Measurements from ENCODE around the gene POGZ.
A peak's percentile ranks its signal among the peaks of the same experiment; 100 is the strongest.
"Not testable (repeated sequence)": the region's sequence is repeated elsewhere in the genome, so short reads cannot be mapped to it uniquely, and the experiment has no call there.

POGZ gene

DNA sequence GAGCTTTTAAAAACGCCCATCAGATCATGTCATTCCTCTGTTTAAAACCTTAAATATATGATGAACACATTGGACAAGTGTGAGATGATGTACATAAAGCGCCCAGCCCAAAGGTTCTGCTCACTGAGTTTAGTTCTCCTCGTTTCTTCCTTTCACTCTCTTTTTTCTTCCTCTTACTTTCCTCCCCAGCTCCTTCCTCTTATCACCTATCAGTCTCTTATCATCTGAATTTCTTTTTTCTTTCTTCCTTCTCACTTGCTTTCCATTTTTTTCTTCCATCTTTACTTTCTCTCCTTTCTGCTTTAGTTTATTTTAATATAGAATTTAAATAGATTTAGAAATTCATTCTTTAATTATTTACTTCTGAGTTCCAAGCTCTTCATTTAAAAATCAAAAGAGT is 17.8 kb upstream of the POGZ start:
- no peak for DNase-seq

DNA sequence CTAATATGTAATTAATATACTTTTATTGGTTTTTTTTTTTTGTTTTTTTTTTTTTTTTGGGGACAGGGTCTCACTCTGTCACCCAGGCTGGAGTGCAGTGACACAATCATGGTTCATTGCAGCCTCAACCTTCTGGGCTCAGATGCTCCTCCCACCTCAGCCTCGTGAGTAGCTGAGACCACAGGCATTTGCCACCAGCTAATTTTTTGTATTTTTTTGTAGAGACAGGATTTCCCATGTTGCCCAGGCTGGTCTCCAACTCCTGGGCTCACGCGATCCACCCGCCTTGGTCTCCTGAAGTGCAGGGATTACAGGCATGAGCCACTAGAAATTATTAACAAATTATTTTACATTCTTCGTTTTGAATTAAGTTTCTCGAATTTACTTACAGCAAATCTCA is 16.8 kb upstream of the POGZ start:
- DNase-seq: no peak

DNA sequence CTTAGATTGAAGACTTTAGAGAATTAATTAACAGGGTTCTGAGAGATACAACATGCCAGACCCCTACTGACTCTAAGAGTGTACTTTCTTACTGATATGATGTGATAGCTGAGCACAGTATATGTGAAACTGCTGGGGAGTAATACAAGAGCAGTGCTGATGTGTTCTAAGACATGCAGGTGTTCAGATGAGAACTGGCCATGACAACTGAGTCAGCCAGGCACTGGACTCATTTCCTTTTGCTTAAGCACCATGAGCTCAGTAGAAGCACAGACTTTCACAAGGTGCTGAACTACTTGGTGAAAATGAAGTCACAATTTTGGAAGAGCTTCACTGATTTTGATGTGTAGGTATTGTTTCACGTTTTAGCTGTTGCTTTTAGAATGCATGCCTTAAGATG is 15.9 kb upstream of the POGZ start:
- DNase-seq: no peak

DNA sequence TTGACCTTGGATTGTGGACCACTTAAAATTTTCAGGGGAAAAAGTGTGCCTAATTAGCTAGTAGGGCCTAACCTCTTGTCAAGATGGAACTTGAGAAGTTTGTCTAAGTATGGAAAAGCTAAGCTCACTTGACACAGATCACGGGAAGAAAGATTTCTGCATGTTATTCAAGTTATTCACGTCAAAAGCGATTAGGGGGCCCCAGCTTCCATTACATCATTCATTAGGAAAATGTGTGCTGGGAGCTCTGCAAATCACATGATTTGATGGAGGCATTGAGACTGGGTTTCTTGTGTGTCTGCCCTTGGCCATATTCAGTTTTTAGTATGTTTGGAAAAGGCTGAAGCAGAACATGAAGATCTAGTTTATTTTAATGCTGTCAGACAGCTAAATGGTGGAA is 15.5 kb upstream of the POGZ start:
- DNase-seq: no peak

GRCh38 chr1:151472856-151473731 is 13.8 kb upstream of the POGZ start:
- peak; percentile 48 for DNase-seq

DNA sequence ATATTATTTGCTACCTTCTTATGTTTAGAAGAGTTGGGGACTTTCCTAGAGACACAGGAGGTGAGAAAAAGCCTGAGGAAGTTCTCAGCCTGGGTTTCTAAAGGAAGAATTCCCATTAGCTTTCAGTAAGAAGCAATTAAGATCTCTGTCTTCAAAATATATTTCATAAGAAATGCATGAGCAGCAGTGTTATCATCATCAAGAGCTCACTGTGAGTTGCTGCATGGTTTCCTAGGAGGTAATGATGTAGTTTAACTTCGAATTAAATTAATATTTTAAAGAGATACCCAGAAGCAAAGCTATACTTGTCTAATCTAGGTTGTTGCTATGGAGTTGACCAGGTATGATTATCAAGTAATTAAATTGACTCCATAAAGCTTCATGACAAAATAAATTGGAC is 5.7 kb upstream of the POGZ start:
- DNase-seq: no peak

GRCh38 chr1:151461694-151462093 is 2.4 kb upstream of the POGZ start:
- DNase-seq: no peak

- DNase-seq: peak; percentile 68
Observed at GRCh38 chr1:151458802-151459330, 428 bp downstream of the POGZ start.

DNA sequence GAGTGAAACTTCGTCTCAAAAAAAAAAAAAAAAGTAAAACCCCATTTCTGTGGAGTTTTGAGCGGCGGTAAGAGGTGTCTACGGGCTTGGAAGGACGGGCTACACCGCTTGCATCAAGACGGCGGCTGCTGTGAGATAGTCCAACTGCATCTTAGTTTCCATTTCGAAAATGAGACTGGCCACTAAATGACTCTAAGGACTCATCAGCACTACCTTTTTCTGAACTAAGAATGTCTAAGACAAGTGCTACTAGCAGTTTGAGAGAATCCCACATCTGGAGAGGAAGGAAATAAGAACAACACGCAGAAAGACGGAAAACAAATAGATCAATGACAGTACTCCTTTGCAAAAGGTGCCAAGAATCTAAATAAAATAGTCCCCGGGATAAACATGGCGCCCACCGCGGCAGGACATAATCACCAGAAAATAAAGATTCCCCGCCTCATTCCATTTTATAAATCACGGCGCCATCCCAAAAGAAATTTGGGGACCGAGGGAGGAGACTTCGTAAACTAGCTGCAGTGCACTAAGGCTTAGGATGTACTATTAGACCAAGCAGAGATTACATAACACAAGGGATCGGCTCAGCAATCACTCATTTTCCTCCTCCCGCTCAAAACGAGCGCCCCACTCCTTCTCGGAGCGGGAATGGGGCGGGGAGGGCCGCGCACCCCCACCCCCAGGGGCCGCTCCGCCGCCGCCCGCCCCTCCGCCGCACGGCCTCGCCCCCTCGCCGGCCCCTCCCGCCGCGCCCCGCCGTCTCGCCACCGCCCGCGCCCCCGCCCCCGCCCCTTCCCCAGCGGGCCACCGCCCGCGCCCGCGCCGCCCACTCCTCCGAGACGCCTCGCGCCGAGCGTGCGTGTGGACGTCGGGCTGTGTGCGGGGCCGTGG is 1.1 kb downstream of the POGZ start:
- DNase-seq: peak; percentile 77

GRCh38 chr1:151455966-151456365 is 3.3 kb downstream of the POGZ start:
- no peak for DNase-seq

GRCh38 chr1:151455231-151455630 is 4.1 kb downstream of the POGZ start:
- DNase-seq: no peak

GRCh38 chr1:151447696-151448095 is 11.6 kb downstream of the POGZ start:
- no peak for DNase-seq

DNA sequence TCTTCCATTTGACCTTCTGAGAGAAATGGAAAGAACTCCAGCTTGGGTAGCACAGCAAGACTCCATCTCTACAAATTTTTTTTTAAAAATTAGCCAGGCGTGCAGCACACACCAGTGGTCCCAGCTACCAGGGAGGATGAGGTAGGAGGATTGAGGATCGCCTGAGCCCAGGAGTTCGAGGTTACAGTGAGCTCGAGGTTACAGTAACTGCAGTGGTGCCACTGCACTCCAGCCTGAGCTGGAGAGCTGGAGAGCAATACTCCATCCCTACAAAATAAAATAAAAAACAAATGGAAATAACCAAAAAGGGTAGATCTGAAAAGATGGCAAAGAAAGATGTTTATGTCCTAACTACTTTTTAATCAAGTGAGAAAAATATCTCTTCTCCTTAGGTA is 14.5 kb downstream of the POGZ start:
- DNase-seq: no peak

DNA sequence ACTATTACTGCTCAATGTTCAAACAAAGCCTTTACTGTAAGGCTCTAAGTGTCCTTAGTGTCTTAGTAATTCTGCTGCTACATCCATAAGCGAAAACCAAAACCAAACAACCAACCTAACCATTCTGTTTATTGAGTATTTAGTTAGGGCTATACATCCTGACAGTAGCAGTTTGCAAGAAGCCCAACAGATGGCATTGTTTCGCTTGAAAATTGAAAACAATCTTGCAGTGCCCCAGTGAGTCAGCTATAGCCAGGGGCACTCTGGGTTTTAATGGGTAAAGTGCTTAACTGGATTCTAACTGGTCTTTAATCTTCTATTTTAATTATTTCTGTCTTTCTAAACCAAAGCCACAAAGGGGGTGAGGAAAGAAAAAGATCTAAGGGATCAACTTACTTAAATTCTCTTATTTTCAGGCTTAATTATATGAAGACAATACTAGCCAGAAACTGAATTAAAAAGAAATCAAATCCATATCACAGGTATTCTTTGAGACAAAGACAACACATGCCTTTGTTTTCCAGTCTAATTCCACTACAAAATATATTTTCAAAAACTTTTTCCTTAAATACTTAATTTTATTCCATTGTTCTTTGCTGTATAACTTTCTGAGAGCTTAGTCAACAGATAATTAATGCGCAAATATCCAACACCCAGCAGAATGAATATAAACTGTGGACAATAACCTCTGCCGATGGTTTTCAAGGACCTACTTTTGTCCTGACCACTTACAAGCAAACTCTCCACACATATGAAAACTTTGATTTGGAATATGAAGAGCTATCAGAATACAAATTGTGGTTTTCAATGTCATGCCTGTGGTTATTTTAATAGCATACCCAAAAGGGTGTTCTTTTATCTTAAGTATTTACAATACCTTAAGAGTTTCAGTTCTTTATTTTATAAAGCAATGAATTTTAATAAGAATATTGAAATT is 15.2 kb downstream of the POGZ start:
- DNase-seq: peak; percentile 81

DNA sequence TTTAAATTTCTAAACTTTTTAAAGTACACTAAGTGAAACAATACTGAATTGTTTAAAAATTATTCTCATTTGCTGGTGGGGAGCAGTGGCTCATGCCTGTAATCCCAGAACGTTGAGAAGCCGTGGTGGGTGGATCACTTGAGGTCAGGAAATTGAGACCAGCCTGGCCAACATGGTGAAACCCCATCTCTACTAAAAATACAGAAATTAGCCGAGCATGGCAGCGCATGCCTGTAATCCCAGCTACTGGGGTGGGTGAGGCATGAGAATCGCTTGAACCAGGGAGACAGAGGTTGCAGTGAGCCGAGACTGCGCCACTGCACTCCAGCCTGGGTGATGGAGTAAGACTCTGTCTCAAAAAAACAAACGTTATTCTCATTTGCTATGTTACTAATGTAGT is 21.9 kb downstream of the POGZ start:
- DNase-seq: not testable (repeated sequence)

GRCh38 chr1:151436985-151437384 is 22.3 kb downstream of the POGZ start:
- peak; percentile 9 for DNase-seq

GRCh38 chr1:151435174-151435573 is 24.1 kb downstream of the POGZ start:
- no peak for DNase-seq

GRCh38 chr1:151433827-151434226 is 25.5 kb downstream of the POGZ start:
- not testable (repeated sequence) for DNase-seq

DNA sequence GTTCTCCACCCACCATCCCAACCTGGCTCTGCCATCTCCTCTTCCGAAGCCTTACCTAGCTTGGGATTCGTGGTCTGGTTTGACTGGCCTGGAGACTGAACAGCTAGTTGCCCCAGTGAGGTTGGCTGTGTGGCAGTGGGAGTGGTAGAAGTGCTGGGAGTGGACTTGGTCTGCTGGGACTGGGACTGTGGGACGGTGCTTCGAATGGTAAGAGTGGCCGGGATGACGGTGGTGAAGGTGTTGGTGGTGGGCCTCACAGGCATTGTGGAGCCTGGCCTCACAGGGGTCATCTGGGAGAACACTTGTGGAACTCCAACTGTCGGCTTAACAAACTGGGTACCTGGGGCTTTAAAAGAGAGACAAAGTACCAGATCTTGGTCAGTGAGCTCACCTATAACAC is 31.2 kb downstream of the POGZ start:
- DNase-seq: no peak

- DNase-seq: no peak
Observed at GRCh38 chr1:151425103-151425502, 34.2 kb downstream of the POGZ start.

GRCh38 chr1:151419819-151420218 is 39.5 kb downstream of the POGZ start:
- DNase-seq: no peak

- no peak for DNase-seq
Observed at GRCh38 chr1:151418081-151418480, 41.2 kb downstream of the POGZ start.

DNA sequence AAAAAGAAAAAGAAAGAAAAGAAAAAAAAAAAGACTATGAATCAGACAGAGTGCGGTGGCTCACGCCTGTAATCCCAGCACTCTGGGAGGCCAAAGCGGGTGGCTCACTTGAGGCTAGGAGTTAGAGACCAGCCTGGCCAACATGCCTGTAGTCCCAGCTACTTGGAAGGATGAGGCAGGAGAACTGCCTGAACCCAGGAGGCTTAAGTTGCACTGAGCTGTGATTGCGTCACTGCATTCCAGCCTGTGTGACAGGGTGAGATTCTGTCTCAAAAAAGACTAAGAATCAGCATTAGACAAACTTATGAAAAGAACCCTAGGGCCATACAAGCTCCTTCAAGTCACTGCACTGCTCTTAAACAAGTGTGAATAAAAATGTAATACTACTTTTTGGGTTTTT is 43.1 kb downstream of the POGZ start:
- DNase-seq: no peak

Data from CD4-positive, alpha-beta T cell treated with Interleukin-12 subunit alpha and Interleukin-12 subunit beta, for 1 hour (primary cell).